Measurements from ENCODE around the gene SYNDIG1. TPM values are rescaled to one million over a fixed set of nuclear protein-coding genes. Genes with fewer than 3 reads are reported as not detected.

SYNDIG1 gene
- total RNA-seq (2014; rRNA removed; shearing (Covaris generic)) (not detected in 2 replicates), total RNA-seq (2022) (not detected in 2 replicates), Bru-seq, nascent RNA (percentile 0 among the genes with signal in this experiment), BruChase-seq, experiment 1, labeled RNA remaining after a 6-hour chase (not detected), BruChase-seq, experiment 2, labeled RNA remaining after a 2-hour chase (not detected)
- long read RNA-seq: 0 reads

GRCh38 chr20:24469116-24469893, at the start of gene SYNDIG1:
TSS of gene SYNDIG1 (plus strand) at chr20:24469629. CDS start at chr20:24543098, 73,469 bp downstream.
- no peaks in the 10 kb centered on the region for H3K4me1 ChIP-seq (ENCODE audit: insufficient read depth, low read length, poor library complexity, severe bottlenecking)
- no peaks in the 10 kb centered on the region for H3K36me3 ChIP-seq (ENCODE audit: insufficient read depth, low read length)
- H3K9me2 ChIP-seq (ENCODE audit: insufficient read depth, low read length): no peaks in the 10 kb centered on the region
- H4K20me1 ChIP-seq (ENCODE audit: insufficient read depth, low read length): no peaks in the 10 kb centered on the region
- intact Hi-C loops (cut with micrococcal nuclease; ENCODE audit: unreplicated experiment): no loop called here
- POLR2A ChIA-PET: no interaction called here
- no peak within 1 kb of the TSS for H3K27ac ChIP-seq (ENCODE audit: low read depth, low read length, poor library complexity, severe bottlenecking)
- CTCF ChIA-PET (ENCODE audit: unreplicated experiment): no interaction called here
- no peaks in the 10 kb centered on the region for H3K79me2 ChIP-seq (ENCODE audit: insufficient read depth, low read depth, low read length)
- no peak within 1 kb of the TSS for H2AFZ ChIP-seq (ENCODE audit: low read length)
- H3K9me3 ChIP-seq (ENCODE audit: low read length): no peaks in the 10 kb centered on the region
- H3K4me2 ChIP-seq (ENCODE audit: low read length): no peak within 1 kb of the TSS
- DNase-seq (ENCODE audit: low spot score): no peak
- no peak within 1 kb of the TSS for H3K4me3 ChIP-seq (ENCODE audit: low read depth, low read length, poor library complexity, severe bottlenecking)
- no peak for TF ChIP-seq EZH2phosphoT487 (IDR thresholded peaks at IDR 0.05; ENCODE audit: borderline replicate concordance, low read depth, low read length)
- no peak for TF ChIP-seq CTCF (conservative IDR thresholded peaks at IDR 0.05; ENCODE audit: low read length)
- BruUV-seq (replicated peaks): no TSS peak

GRCh38 chr20:24419786-24420185, 49.6 kb upstream of the SYNDIG1 start:
- H4K20me1 ChIP-seq (ENCODE audit: insufficient read depth, low read length): no peaks in the 10 kb centered on the region
- ChIA-PET POLR2A (no interaction called here), CTCF (ENCODE audit: unreplicated experiment) (no interaction called here)
- no peak for DNase-seq (ENCODE audit: low spot score)
- H2AFZ ChIP-seq (ENCODE audit: low read length): no peak overlapping the region
- H3K9me2 ChIP-seq (ENCODE audit: insufficient read depth, low read length): no peaks in the 10 kb centered on the region
- H3K9me3 ChIP-seq (ENCODE audit: low read length): no peaks in the 10 kb centered on the region
- no TSS peak for BruUV-seq (replicated peaks)
- intact Hi-C loops (cut with micrococcal nuclease; ENCODE audit: unreplicated experiment): no loop called here
- no peak overlapping the region for H3K4me3 ChIP-seq (ENCODE audit: low read depth, low read length, poor library complexity, severe bottlenecking)
- H3K79me2 ChIP-seq (ENCODE audit: insufficient read depth, low read depth, low read length): no peaks in the 10 kb centered on the region
- no peak overlapping the region for H3K4me2 ChIP-seq (ENCODE audit: low read length)
- H3K36me3 ChIP-seq (ENCODE audit: insufficient read depth, low read length): no peaks in the 10 kb centered on the region
- no peak overlapping the region for H3K27ac ChIP-seq (ENCODE audit: low read depth, low read length, poor library complexity, severe bottlenecking)
- H3K4me1 ChIP-seq (ENCODE audit: insufficient read depth, low read length, poor library complexity, severe bottlenecking): no peaks in the 10 kb centered on the region
- TF ChIP-seq EZH2phosphoT487 (IDR thresholded peaks at IDR 0.05; ENCODE audit: borderline replicate concordance, low read depth, low read length): no peak
- TF ChIP-seq CTCF (conservative IDR thresholded peaks at IDR 0.05; ENCODE audit: low read length): no peak

- H3K9me3 ChIP-seq (ENCODE audit: low read length): no peaks in the 10 kb centered on the region
- no peaks in the 10 kb centered on the region for H3K36me3 ChIP-seq (ENCODE audit: insufficient read depth, low read length)
- no peak overlapping the region for H2AFZ ChIP-seq (ENCODE audit: low read length)
- no peaks in the 10 kb centered on the region for H3K4me1 ChIP-seq (ENCODE audit: insufficient read depth, low read length, poor library complexity, severe bottlenecking)
- no peak overlapping the region for H3K4me3 ChIP-seq (ENCODE audit: low read depth, low read length, poor library complexity, severe bottlenecking)
- no peaks in the 10 kb centered on the region for H3K9me2 ChIP-seq (ENCODE audit: insufficient read depth, low read length)
- H3K27ac ChIP-seq (ENCODE audit: low read depth, low read length, poor library complexity, severe bottlenecking): no peak overlapping the region
- no peaks in the 10 kb centered on the region for H3K79me2 ChIP-seq (ENCODE audit: insufficient read depth, low read depth, low read length)
- no peak overlapping the region for H3K4me2 ChIP-seq (ENCODE audit: low read length)
- H4K20me1 ChIP-seq (ENCODE audit: insufficient read depth, low read length): no peaks in the 10 kb centered on the region
- TF ChIP-seq EZH2phosphoT487 (IDR thresholded peaks at IDR 0.05; ENCODE audit: borderline replicate concordance, low read depth, low read length) (no peak), CTCF (conservative IDR thresholded peaks at IDR 0.05; ENCODE audit: low read length) (no peak)
- intact Hi-C loops (cut with micrococcal nuclease; ENCODE audit: unreplicated experiment): no loop called here
- ChIA-PET CTCF (ENCODE audit: unreplicated experiment) (no interaction called here), POLR2A (no interaction called here)
- DNase-seq (ENCODE audit: low spot score): no peak
- BruUV-seq (replicated peaks): no TSS peak
Observed at GRCh38 chr20:24420567-24420966, 48.9 kb upstream of the SYNDIG1 start.
